HEK293 (cell line): ENCODE data around the gene RETN.

Experiments
- CTCF ChIA-PET: fragments of 350-600 bp; formaldehyde crosslinking; extraction: SDS; loops from one replicate; lab custom pipeline; 2021; ENCODE audit warnings: antibody characterized with exemption; lab: Yijun Ruan, JAX
- POLR2A ChIA-PET: fragments of 300-600 bp; formaldehyde crosslinking; extraction: SDS; loops from one replicate; lab custom pipeline; 2020; ENCODE audit warnings: antibody characterized with exemption, inconsistent platforms; lab: Yijun Ruan, JAX
- H3K27ac ChIP-seq: fragments of 200-500 bp; sonication (Bioruptor generic); 2 replicates; pipeline ENCODE4 v1.5.1; 2014; ENCODE audit warnings: low read depth, low read length, control low read depth, inconsistent platforms; ENCODE audit errors: extremely low read depth
- H3K36me3 ChIP-seq, 2 experiments: fragments of 200-500 bp in 1 of 2; sonication (Bioruptor generic) in 1 of 2; 1 replicate in 1 of 2; 2 replicates in 1 of 2; pipeline ENCODE4 v1.5.1; 2014 to 2017; ENCODE audit warnings: inconsistent platforms in 2 of 2, low read length in 2 of 2; ENCODE audit not compliant: control insufficient read depth in 2 of 2, insufficient read depth in 1 of 2
- H3K4me1 ChIP-seq: fragments of 200-500 bp; sonication (Bioruptor generic); 2 replicates; pipeline ENCODE4 v1.5.1; 2014; ENCODE audit warnings: mild to moderate bottlenecking, low read length, inconsistent platforms; ENCODE audit not compliant: control insufficient read depth, insufficient read depth
- H3K4me3 ChIP-seq: 2 replicates; pipeline ENCODE4 v1.5.1; 2011; ENCODE audit warnings: low read depth, mild to moderate bottlenecking, control low read depth, low read length, moderate library complexity
- H3K9me3 ChIP-seq: fragments of 200-500 bp; sonication (Bioruptor generic); 2 replicates; pipeline ENCODE4 v1.5.1; 2014; ENCODE audit warnings: low read depth, low read length, inconsistent platforms; ENCODE audit not compliant: control insufficient read depth, insufficient read depth
- AEBP2 ChIP-seq: fragments of 450-650 bp; formaldehyde crosslinking; IDR thresholded peaks from 2 replicates; pipeline ENCODE4 v1.5.1; 2016; ENCODE audit warnings: missing biosample characterization, missing genetic modification characterization, borderline replicate concordance
- ATF2 ChIP-seq: fragments of 450-650 bp; formaldehyde crosslinking; IDR thresholded peaks from 2 replicates; pipeline ENCODE4 v1.5.1; 2016; ENCODE audit warnings: missing biosample characterization, missing genetic modification characterization, low read depth
- BCL11B ChIP-seq: fragments of 450-650 bp; formaldehyde crosslinking; IDR thresholded peaks from 2 replicates; pipeline ENCODE4 v1.5.1; 2016; ENCODE audit warnings: low read depth, missing biosample characterization, missing genetic modification characterization
- EGR2 ChIP-seq: fragments of 450-650 bp; formaldehyde crosslinking; IDR thresholded peaks from 2 replicates; pipeline ENCODE4 v1.5.1; 2016; ENCODE audit warnings: low read depth, missing biosample characterization, missing genetic modification characterization
- HIC1 ChIP-seq: fragments of 450-650 bp; formaldehyde crosslinking; IDR thresholded peaks from 2 replicates; pipeline ENCODE4 v1.5.1; 2016; ENCODE audit warnings: missing biosample characterization, missing genetic modification characterization
- KLF9 ChIP-seq: fragments of 450-650 bp; formaldehyde crosslinking; IDR thresholded peaks from 2 replicates; pipeline ENCODE4 v1.5.1; 2016; ENCODE audit warnings: missing biosample characterization, missing genetic modification characterization, low read depth
- PRDM2 ChIP-seq: fragments of 450-650 bp; formaldehyde crosslinking; IDR thresholded peaks from 2 replicates; pipeline ENCODE4 v1.5.1; 2016; ENCODE audit warnings: missing biosample characterization, missing genetic modification characterization, borderline replicate concordance
- TCF7L2 ChIP-seq: IDR thresholded peaks from 2 replicates; pipeline ENCODE4 v1.6.1; 2011; ENCODE audit warnings: low read depth, mild to moderate bottlenecking, inconsistent platforms, low read length, moderate library complexity, borderline replicate concordance
- ZBTB21 ChIP-seq: fragments of 450-650 bp; formaldehyde crosslinking; IDR thresholded peaks from 2 replicates; pipeline ENCODE4 v1.5.1; 2017; ENCODE audit warnings: missing biosample characterization, missing genetic modification characterization
- ZFP3 ChIP-seq: fragments of 450-650 bp; formaldehyde crosslinking; IDR thresholded peaks from 2 replicates; pipeline ENCODE4 v1.5.1; 2016; ENCODE audit warnings: low read depth, missing biosample characterization, missing genetic modification characterization
- ZNF10 ChIP-seq: fragments of 450-650 bp; formaldehyde crosslinking; IDR thresholded peaks from 2 replicates; pipeline ENCODE4 v1.5.1; 2017; ENCODE audit warnings: missing biosample characterization, missing genetic modification characterization
- ZNF155 ChIP-seq: fragments of 450-650 bp; formaldehyde crosslinking; IDR thresholded peaks from 2 replicates; pipeline ENCODE4 v1.5.1; 2016; ENCODE audit warnings: missing biosample characterization, missing genetic modification characterization
- ZNF169 ChIP-seq: fragments of 450-650 bp; formaldehyde crosslinking; IDR thresholded peaks from 2 replicates; pipeline ENCODE4 v1.5.1; 2016; ENCODE audit warnings: missing biosample characterization, missing genetic modification characterization
- ZNF175 ChIP-seq: fragments of 450-650 bp; formaldehyde crosslinking; IDR thresholded peaks from 2 replicates; pipeline ENCODE4 v1.5.1; 2016; ENCODE audit warnings: missing biosample characterization, missing genetic modification characterization
- ZNF248 ChIP-seq: fragments of 450-650 bp; formaldehyde crosslinking; IDR thresholded peaks from 2 replicates; pipeline ENCODE4 v1.5.1; 2017; ENCODE audit warnings: missing biosample characterization, missing genetic modification characterization
- ZNF274 ChIP-seq, 2 experiments: fragments of 200-500 bp in 1 of 2; fragments of 450-650 bp in 1 of 2; sonication (Bioruptor generic) in 1 of 2; formaldehyde crosslinking in 1 of 2; IDR thresholded peaks; 2 replicates each; pipeline versions ENCODE4 v1.5.1 to v1.6.1; 2014 to 2016; ENCODE audit warnings: borderline replicate concordance in 1 of 2, inconsistent platforms in 1 of 2, low read length in 1 of 2, missing biosample characterization in 1 of 2, missing genetic modification characterization in 1 of 2
- ZNF335 ChIP-seq: fragments of 450-650 bp; formaldehyde crosslinking; conservative IDR thresholded peaks from 2 replicates; pipeline ENCODE4 v1.5.1; 2016; ENCODE audit warnings: missing biosample characterization, missing genetic modification characterization
- ZNF354C ChIP-seq: fragments of 450-650 bp; formaldehyde crosslinking; IDR thresholded peaks from 2 replicates; pipeline ENCODE4 v1.5.1; 2016; ENCODE audit warnings: missing biosample characterization, missing genetic modification characterization, low read depth, borderline replicate concordance
- ZNF394 ChIP-seq: fragments of 450-650 bp; formaldehyde crosslinking; IDR thresholded peaks from 2 replicates; pipeline ENCODE4 v1.5.1; 2016; ENCODE audit warnings: missing biosample characterization, missing genetic modification characterization, mild to moderate bottlenecking, moderate library complexity, borderline replicate concordance
- ZNF426 ChIP-seq: fragments of 450-650 bp; formaldehyde crosslinking; IDR thresholded peaks from 2 replicates; pipeline ENCODE4 v1.5.1; 2017; ENCODE audit warnings: missing biosample characterization, missing genetic modification characterization, mild to moderate bottlenecking, inconsistent platforms, moderate library complexity
- ZNF561 ChIP-seq: fragments of 450-650 bp; IDR thresholded peaks from 2 replicates; pipeline ENCODE4 v1.5.1; 2018; ENCODE audit warnings: missing biosample characterization, missing genetic modification characterization, borderline replicate concordance
- ZNF777 ChIP-seq: fragments of 450-650 bp; formaldehyde crosslinking; IDR thresholded peaks from 2 replicates; pipeline ENCODE4 v1.5.1; 2017; ENCODE audit warnings: missing biosample characterization, missing genetic modification characterization, borderline replicate concordance
- ZNF785 ChIP-seq: fragments of 450-650 bp; formaldehyde crosslinking; IDR thresholded peaks from 2 replicates; pipeline ENCODE4 v1.5.1; 2016; ENCODE audit warnings: missing biosample characterization, missing genetic modification characterization
- ZSCAN16 ChIP-seq: fragments of 450-650 bp; formaldehyde crosslinking; IDR thresholded peaks from 2 replicates; pipeline ENCODE4 v1.5.1; 2016; ENCODE audit warnings: missing biosample characterization, missing genetic modification characterization
- ZXDB ChIP-seq: fragments of 450-650 bp; formaldehyde crosslinking; IDR thresholded peaks from 2 replicates; pipeline ENCODE4 v1.5.1; 2016; ENCODE audit warnings: missing biosample characterization, missing genetic modification characterization

The RETN gene

GRCh38 chr19:7650148-7650547 is 18.7 kb upstream of the RETN start (continued):
- no peak for TF ChIP-seq PRDM2 (tag by site-specific recombination)
- TF ChIP-seq ZNF426 (tag by site-specific recombination): no peak
- TF ChIP-seq ZNF274 (IDR thresholded peaks at IDR 0.05; ENCODE audit: low read length): no peak
- no peak for TF ChIP-seq ZNF274 (tag by site-specific recombination; IDR thresholded peaks at IDR 0.05; ENCODE audit: borderline replicate concordance)
- no peak for TF ChIP-seq ZNF169 (tag by site-specific recombination)
- TF ChIP-seq ZNF175: no peak
- no peak for TF ChIP-seq ZNF354C (tag by site-specific recombination)
- TF ChIP-seq ZSCAN16 (tag by site-specific recombination): no peak

- Histone ChIP-seq H3K9me3 (no peaks in the 10 kb centered on the region), H3K27ac (no peak overlapping the region; the same call in 1 of the 2 replicates), H3K4me1 (no peaks in the 10 kb centered on the region), H3K36me3 (no peaks in the 10 kb centered on the region), H3K4me3 (peak overlapping the region; percentile 16; the same call in 1 of the 2 replicates)
- CTCF ChIA-PET: interaction anchor here (0.5 to 3.4 kb wide), 17 partner anchors 9 to 298 kb away, joined by 3 to 14 read pairs (median 4); partner anchors contain the start of genes CAMSAP3, MCEMP1 and TRAPPC5
- POLR2A ChIA-PET: interaction anchor here (0.6 kb wide), 1 partner anchor 66 kb away, joined by 7 read pairs; no protein-coding TSS in a partner anchor
- TF ChIP-seq HIC1 (tag by site-specific recombination) (no peak), ZBTB21 (peak; percentile 46; the same call in 1 of the 2 replicates), TCF7L2 (peak; percentile 100), ZNF155 (no peak), ZNF777 (no peak), ZXDB (peak; percentile 55; the same call in 1 of the 2 replicates), ATF2 (no peak), KLF9 (tag by site-specific recombination) (no peak), ZNF785 (tag by site-specific recombination) (no peak), ZNF10 (tag by site-specific recombination) (0 out of 2 replicates have a peak, but pooled peaks have one; percentile 30), ZFP3 (tag by site-specific recombination) (peak; percentile 45; the same call in 1 of the 2 replicates), ZNF248 (no peak), EGR2 (peak; percentile 52), ZNF561 (tag by site-specific recombination) (0 out of 2 replicates have a peak, but pooled peaks have one; percentile 85), ZNF335 (tag by site-specific recombination) (peak; percentile 87), BCL11B (peak; percentile 78), ZNF394 (tag by site-specific recombination) (peak; percentile 49; the same call in 1 of the 2 replicates), AEBP2 (tag by site-specific recombination) (no peak)
Measured at GRCh38 chr19:7652061-7652641, 16.7 kb upstream of the RETN start.
